Panc1 (cell line): ENCODE measurements around the gene OTULINL. TPM values are rescaled to one million over a fixed set of nuclear protein-coding genes. Genes with fewer than 3 reads are reported as not detected.

Source experiments
- ATAC-seq: fragments of 200-7000 bp; cut with Tn5 transposase; 2 replicates; pipeline ENCODE4 v1.9.1; 2020; ENCODE audit warnings: mild to moderate bottlenecking, moderate library complexity
- BruUV-seq: library from RNA; stranded (reverse); fragments of 400-500 nt; replicated peaks from 2 replicates; lab custom pipeline; 2021; lab: Mats Ljungman, UMichigan
- CTCF ChIA-PET: fragments of 300-600 bp; sonication (Branson Sonifier 250); formaldehyde crosslinking; loops from one replicate; lab custom pipeline; 2022; ENCODE audit warnings: antibody characterized with exemption; lab: Charles Lee
- POLR2A ChIA-PET: fragments of 300-600 bp; sonication (Branson Sonifier 250); formaldehyde crosslinking; loops from one replicate; lab custom pipeline; 2022; ENCODE audit warnings: antibody characterized with exemption; lab: Charles Lee
- DNase-seq: peaks from one replicate; pipeline ENCODE4 v3.0.0-alpha.2; 2010; ENCODE audit warnings: low read depth, low spot score
- H3K27ac ChIP-seq: 2 replicates; pipeline ENCODE4 v1.5.1; 2011; ENCODE audit warnings: mild to moderate bottlenecking, low read length, inconsistent platforms
- H3K27me3 ChIP-seq: fragments of 200-500 bp; sonication (Bioruptor generic); 2 replicates; pipeline ENCODE4 v1.6.0; 2014; ENCODE audit warnings: low read length, inconsistent platforms; ENCODE audit not compliant: control insufficient read depth, insufficient read depth
- H3K36me3 ChIP-seq: fragments of 200-500 bp; sonication (Bioruptor generic); 2 replicates; pipeline ENCODE4 v1.5.1; 2014; ENCODE audit warnings: inconsistent platforms, mild to moderate bottlenecking, low read length, moderate library complexity; ENCODE audit not compliant: control insufficient read depth, insufficient read depth
- H3K4me1 ChIP-seq: 2 replicates; pipeline ENCODE4 v1.5.1; 2011; ENCODE audit warnings: inconsistent platforms, mild to moderate bottlenecking, low read length, moderate library complexity; ENCODE audit not compliant: control insufficient read depth, insufficient read depth
- H3K4me3 ChIP-seq, 2 experiments: 2 replicates each; pipeline ENCODE4 v1.5.1; 2011 to 2012; ENCODE audit warnings: low read depth in 2 of 2, low read length in 2 of 2, mild to moderate bottlenecking in 2 of 2, inconsistent platforms in 1 of 2, moderate library complexity in 1 of 2
- H3K9me3 ChIP-seq: fragments of 200-500 bp; sonication (Bioruptor generic); 2 replicates; pipeline ENCODE4 v1.5.1; 2014; ENCODE audit warnings: low read depth, mild to moderate bottlenecking, inconsistent platforms, low read length, moderate library complexity; ENCODE audit not compliant: control insufficient read depth, insufficient read depth
- POLR2AphosphoS5 ChIP-seq: IDR thresholded peaks from 2 replicates; pipeline ENCODE4 v1.6.1; 2012; ENCODE audit warnings: mild to moderate bottlenecking, low read depth, low read length, moderate library complexity
- SIN3A ChIP-seq: IDR thresholded peaks from 2 replicates; pipeline ENCODE4 v1.6.1; 2012; ENCODE audit warnings: low read depth, mild to moderate bottlenecking, low read length, moderate library complexity, borderline replicate concordance; ENCODE audit not compliant: insufficient read depth
- TCF7L2 ChIP-seq: IDR thresholded peaks from 2 replicates; pipeline ENCODE4 v1.6.1; 2011; ENCODE audit warnings: mild to moderate bottlenecking, low read depth, low read length, inconsistent platforms
- in situ Hi-C: cut with HindIII; loops from 2 replicates; pipeline ENCODE4 v1.10.0; 2016; ENCODE audit warnings: low sequenced_read_pairs, low pct_unique_long_range_greater_than_20kb
- intact Hi-C: fragments of 100-400 bp; cut with micrococcal nuclease; formaldehyde crosslinking; loops from one replicate; pipeline ENCODE4 v1.10.0; 2022; ENCODE audit not compliant: unreplicated experiment
- total RNA-seq: library from RNA; stranded (reverse); gene quantifications from one replicate; pipeline ENCODE4 v1.2.1, GENCODE V29; 2021; ENCODE audit not compliant: unreplicated experiment
- TF ChIP-seq, protein P1 (sequence below), 2 experiments: IDR thresholded peaks; 2 replicates each; pipeline ENCODE4 v1.6.1; 2011 to 2012; ENCODE audit warnings: low read depth in 2 of 2, control low read depth in 1 of 2, low read length in 1 of 2, mild to moderate bottlenecking in 1 of 2, moderate library complexity in 1 of 2; ENCODE audit not compliant: insufficient read depth in 1 of 2
- TF ChIP-seq, protein P2 (sequence below): fragments of 450-650 bp; IDR thresholded peaks from 2 replicates; pipeline ENCODE4 v1.5.1; 2017; ENCODE audit warnings: mild to moderate bottlenecking

Gene OTULINL
- total RNA-seq, 1 experiment from 2014 or later, result 1.8 TPM

GRCh38 chr5:14581891-14582796 is 552 bp downstream of the OTULINL start:
- CTCF ChIA-PET, result no interaction called here
- peak; percentile 85 for ATAC-seq
- no peak overlapping the region for H3K27ac ChIP-seq
- H3K4me3 ChIP-seq, result peak overlapping the region; percentile 51 to 61
- no peaks in the 10 kb centered on the region for H3K9me3 ChIP-seq
- no TSS peak for BruUV-seq
- in situ Hi-C loops, result no loop called here
- POLR2A ChIA-PET, result no interaction called here
- no peak for DNase-seq
- H3K4me1 ChIP-seq, result 0 out of 2 replicates have a peak, but pooled peaks cover 3% of the 10 kb centered on the region
- H3K27me3 ChIP-seq, result peaks cover 43% of the 10 kb centered on the region
- TF ChIP-seq, protein P1, sequence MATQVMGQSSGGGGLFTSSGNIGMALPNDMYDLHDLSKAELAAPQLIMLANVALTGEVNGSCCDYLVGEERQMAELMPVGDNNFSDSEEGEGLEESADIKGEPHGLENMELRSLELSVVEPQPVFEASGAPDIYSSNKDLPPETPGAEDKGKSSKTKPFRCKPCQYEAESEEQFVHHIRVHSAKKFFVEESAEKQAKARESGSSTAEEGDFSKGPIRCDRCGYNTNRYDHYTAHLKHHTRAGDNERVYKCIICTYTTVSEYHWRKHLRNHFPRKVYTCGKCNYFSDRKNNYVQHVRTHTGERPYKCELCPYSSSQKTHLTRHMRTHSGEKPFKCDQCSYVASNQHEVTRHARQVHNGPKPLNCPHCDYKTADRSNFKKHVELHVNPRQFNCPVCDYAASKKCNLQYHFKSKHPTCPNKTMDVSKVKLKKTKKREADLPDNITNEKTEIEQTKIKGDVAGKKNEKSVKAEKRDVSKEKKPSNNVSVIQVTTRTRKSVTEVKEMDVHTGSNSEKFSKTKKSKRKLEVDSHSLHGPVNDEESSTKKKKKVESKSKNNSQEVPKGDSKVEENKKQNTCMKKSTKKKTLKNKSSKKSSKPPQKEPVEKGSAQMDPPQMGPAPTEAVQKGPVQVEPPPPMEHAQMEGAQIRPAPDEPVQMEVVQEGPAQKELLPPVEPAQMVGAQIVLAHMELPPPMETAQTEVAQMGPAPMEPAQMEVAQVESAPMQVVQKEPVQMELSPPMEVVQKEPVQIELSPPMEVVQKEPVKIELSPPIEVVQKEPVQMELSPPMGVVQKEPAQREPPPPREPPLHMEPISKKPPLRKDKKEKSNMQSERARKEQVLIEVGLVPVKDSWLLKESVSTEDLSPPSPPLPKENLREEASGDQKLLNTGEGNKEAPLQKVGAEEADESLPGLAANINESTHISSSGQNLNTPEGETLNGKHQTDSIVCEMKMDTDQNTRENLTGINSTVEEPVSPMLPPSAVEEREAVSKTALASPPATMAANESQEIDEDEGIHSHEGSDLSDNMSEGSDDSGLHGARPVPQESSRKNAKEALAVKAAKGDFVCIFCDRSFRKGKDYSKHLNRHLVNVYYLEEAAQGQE (IDR thresholded peaks at IDR 0.05; ENCODE audit: insufficient read depth in 1 of 2, low read depth in 2 of 2, low read length in 1 of 2), result no peak
- TF ChIP-seq, protein P2, sequence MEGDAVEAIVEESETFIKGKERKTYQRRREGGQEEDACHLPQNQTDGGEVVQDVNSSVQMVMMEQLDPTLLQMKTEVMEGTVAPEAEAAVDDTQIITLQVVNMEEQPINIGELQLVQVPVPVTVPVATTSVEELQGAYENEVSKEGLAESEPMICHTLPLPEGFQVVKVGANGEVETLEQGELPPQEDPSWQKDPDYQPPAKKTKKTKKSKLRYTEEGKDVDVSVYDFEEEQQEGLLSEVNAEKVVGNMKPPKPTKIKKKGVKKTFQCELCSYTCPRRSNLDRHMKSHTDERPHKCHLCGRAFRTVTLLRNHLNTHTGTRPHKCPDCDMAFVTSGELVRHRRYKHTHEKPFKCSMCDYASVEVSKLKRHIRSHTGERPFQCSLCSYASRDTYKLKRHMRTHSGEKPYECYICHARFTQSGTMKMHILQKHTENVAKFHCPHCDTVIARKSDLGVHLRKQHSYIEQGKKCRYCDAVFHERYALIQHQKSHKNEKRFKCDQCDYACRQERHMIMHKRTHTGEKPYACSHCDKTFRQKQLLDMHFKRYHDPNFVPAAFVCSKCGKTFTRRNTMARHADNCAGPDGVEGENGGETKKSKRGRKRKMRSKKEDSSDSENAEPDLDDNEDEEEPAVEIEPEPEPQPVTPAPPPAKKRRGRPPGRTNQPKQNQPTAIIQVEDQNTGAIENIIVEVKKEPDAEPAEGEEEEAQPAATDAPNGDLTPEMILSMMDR, result peak; percentile 34
- intact Hi-C loops, result no loop called here
- H3K36me3 ChIP-seq, result no peaks in the 10 kb centered on the region

- DNase-seq (no peak), ATAC-seq (no peak)
- intact Hi-C loops (no loop called here), in situ Hi-C loops (no loop called here)
- Histone ChIP-seq H3K36me3 (no peaks in the 10 kb centered on the region), H3K9me3 (no peaks in the 10 kb centered on the region), H3K27me3 (peaks cover 44% of the 10 kb centered on the region), H3K4me3 (peak overlapping the region in 1 of 2 experiments; percentile 61; a peak in 2 of 4 replicates), H3K4me1 (0 out of 2 replicates have a peak, but pooled peaks cover 3% of the 10 kb centered on the region), H3K27ac (no peak overlapping the region)
- no TSS peak for BruUV-seq
- TF ChIP-seq TCF7L2, result no peak
- TF ChIP-seq, protein P2, result no peak
- no peak for TF ChIP-seq POLR2AphosphoS5
- TF ChIP-seq, protein P1 (IDR thresholded peaks at IDR 0.05; ENCODE audit: insufficient read depth in 1 of 2, low read depth in 2 of 2, low read length in 1 of 2), result no peak
- no peak for TF ChIP-seq SIN3A
- CTCF ChIA-PET, result no interaction called here
- POLR2A ChIA-PET, result no interaction called here
Observed at GRCh38 chr5:14582797-14583137, 1.2 kb downstream of the OTULINL start.
